GM19238 (cell line): ENCODE results near the gene TNFRSF6B.

Source experiments
- DNase-seq: peaks from one replicate; pipeline ENCODE4 v3.0.0; 2011; ENCODE audit warnings: low spot score; ENCODE audit not compliant: insufficient read length

TNFRSF6B gene

GRCh38 chr20:63685269-63686026 lies 11.0 kb upstream of the TNFRSF6B start:
- no peak for DNase-seq

DNA sequence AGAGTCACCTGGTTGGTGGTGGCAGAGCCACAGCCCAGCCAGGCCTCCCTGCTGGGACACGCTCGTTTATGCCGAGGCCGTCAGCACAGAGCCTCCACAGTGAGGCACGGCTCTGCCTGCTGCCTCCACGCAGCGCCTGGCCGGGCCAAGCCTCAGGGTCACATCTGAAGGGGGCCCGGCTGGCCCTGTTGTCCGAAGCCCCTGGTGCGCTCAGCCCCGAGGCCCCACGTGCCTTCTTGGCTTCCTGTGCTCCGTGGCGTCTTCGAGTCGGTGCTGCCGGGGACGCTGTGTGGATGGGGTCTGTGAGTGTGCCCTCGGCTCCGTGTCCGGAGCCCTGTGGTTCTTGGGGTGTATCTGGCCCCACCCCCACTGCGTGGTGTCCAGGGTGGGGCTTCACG lies 10.4 kb upstream of the TNFRSF6B start:
- no peak for DNase-seq

DNA sequence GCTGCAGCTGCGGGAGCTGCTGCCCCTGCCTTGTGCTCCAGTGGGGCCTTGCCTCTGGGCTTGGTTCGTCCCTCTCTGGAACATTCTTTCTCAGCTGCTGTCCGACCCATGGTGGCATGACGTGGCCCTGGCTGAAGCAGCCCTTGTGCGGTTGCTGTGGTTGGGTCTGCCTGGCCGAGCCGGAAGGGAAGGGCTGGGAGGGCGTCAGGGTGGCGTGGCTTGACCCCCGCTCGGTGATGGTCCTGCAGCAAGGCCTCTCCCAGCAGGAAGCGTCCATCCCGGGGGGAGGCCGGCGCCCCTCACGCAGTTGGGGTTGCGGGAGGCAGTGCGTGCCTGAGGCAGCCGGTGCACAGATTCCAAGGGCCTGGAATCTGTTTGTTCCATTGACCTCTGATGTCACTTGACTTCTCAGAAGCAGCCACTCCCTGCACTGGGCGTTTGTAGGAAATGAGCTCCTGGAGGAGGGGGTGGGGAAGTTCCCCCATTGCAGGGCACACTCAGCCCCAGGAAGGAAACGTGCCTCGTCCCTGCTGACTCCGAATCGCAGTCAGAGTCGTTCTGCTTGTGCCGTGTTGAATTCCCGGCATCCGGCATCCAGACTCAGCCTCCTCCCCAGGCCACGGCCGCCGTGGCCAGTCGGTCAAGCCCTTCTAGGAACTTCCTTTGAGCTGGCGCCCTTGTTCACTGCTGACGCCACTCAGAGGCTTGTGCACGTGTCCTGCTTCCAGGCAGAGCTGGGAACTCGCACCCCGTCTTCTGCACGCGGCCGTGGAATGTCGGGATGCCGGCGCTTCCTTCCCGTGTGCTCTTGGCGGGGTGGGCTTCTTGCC lies 9.7 kb upstream of the TNFRSF6B start:
- no peak for DNase-seq

DNA sequence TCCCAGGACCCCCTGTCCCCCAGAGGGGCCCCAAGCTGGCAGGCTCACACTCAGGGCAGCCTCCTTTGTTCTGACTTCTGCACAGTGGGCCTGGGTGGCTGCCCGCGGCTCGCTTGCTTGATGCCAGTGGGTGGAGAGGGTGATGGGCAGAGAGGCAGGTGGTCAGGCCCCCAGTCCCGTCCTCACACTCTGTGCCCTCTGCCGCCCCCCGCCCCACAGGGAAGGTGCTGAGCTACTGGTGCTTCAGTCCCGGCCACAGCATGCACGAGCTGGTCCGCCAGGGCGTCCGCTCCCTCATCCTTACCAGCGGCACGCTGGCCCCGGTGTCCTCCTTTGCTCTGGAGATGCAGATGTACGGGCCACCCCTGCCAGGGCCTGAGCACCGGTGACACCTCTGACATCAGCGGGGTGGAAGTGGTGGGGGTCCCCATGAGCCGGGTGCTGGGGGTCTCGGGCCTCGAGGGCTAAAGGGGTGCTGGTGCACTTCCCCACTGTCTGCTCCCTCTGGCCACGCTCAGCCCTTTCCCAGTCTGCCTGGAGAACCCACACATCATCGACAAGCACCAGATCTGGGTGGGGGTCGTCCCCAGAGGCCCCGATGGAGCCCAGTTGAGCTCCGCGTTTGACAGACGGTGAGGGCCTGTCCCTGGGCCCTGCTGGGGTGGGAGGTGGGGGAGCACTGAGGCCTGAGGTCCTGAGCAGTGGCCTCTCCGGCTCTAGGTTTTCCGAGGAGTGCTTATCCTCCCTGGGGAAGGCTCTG lies 8.9 kb upstream of the TNFRSF6B start:
- DNase-seq: no peak

GRCh38 chr20:63688228-63689045 lies 8.0 kb upstream of the TNFRSF6B start:
- DNase-seq: no peak

DNA sequence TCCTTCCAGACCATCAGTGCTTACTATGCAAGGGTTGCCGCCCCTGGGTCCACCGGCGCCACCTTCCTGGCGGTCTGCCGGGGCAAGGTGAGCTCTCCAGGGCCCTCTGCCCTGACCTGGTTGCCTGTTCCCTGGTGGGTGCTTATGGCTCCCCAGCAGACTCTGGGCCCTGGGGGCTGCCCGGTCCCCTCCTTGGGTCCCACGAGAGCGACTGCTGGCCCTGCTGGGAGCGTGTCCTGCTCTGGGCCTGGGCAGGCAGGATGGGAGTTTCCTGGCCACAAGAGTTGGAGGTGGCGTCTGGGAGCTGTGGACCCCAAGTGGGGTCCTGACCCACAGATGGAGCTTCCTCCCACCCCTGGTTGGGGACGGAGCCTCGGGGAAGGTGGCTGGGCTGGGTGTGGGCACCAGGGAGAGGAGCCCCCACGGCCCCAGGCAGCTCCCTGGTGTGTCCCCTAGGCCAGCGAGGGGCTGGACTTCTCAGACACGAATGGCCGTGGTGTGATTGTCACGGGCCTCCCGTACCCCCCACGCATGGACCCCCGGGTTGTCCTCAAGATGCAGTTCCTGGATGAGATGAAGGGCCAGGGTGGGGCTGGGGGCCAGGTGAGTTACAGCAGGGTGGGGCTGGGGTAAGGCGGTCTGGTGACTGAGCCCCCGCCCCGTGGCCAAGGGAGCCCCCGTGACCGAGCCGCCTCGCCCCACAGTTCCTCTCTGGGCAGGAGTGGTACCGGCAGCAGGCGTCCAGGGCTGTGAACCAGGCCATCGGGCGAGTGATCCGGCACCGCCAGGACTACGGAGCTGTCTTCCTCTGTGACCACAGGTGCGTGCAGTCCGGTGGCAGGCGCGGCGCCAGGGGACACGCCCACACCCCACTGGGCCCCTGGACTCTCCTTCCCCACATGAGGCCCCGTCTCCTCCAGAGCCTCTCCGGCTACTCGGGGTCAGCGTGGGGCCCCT lies 7.1 kb upstream of the TNFRSF6B start:
- no peak for DNase-seq

DNA sequence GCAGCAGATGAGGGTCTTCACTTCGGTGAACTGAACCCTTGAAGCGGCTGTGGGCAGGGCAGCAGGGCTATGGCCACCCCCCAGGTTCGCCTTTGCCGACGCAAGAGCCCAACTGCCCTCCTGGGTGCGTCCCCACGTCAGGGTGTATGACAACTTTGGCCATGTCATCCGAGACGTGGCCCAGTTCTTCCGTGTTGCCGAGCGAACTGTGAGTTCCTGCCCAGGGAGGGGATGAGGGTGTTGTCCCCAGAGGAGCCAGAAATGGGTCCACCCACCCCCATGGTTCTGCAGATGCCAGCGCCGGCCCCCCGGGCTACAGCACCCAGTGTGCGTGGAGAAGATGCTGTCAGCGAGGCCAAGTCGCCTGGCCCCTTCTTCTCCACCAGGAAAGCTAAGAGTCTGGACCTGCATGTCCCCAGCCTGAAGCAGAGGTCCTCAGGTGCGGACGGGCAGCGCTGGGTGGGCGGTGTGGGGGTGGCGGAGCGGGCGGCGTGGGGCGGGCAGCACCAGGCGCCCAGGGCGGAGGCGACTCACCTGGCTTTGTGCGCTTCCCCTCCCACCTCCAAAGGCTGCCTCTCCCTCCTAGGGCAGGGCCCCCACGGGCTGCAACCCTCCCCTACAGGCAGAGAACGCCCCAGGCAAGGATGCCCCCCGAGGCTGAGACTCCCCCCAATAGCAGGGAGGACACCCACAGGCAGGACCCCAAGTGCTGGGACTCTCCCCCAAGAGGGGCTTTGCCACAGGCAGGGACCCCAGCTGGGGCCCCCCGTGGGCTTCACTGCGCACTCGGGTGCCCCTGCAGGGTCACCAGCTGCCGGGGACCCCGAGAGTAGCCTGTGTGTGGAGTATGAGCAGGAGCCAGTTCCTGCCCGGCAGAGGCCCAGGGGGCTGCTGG lies 6.2 kb upstream of the TNFRSF6B start:
- no peak for DNase-seq

DNA sequence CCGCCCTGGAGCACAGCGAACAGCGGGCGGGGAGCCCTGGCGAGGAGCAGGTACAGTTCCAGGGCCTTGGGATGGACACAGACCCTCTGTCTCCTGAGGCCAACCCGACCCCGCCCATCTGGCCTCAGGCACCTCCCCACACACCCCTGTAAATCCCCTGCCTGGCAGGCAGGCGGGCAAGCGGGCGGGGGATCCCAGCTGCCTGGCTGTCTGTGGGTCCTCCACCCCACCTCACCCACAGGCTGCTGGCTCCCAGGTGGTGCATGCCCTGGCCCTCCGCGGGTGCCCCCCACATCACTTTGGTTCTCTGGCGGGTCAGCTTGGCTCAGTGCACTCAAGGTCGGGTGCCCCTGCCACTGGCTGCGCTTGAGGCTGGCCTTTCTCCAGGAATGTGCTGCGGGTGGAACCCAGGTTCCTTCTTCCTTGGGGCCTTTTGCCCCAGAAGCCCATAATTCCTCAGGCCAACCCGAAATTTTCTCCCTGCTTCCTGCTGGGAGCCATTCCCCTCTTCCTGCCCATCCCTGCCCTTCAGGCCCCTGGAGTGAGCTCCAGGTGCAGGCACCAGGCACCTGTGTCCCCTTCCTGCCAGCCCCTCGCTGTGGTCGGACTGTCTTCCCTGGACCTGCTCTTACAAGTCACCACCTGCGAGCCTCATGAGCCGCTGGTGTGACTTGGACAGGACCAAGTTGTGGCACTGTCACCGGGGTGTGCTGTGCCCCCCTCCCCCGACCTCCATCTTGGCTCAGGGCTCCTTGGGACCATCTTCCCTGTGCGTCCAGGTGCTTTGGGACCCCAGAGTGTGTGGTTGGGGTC lies 5.3 kb upstream of the TNFRSF6B start:
- no peak for DNase-seq

- no peak for DNase-seq
These were observed 4.6 kb upstream of the TNFRSF6B start for GRCh38 chr20:63691711-63692435.

- no peak for DNase-seq
These were observed 3.9 kb upstream of the TNFRSF6B start for GRCh38 chr20:63692436-63693082.

DNA sequence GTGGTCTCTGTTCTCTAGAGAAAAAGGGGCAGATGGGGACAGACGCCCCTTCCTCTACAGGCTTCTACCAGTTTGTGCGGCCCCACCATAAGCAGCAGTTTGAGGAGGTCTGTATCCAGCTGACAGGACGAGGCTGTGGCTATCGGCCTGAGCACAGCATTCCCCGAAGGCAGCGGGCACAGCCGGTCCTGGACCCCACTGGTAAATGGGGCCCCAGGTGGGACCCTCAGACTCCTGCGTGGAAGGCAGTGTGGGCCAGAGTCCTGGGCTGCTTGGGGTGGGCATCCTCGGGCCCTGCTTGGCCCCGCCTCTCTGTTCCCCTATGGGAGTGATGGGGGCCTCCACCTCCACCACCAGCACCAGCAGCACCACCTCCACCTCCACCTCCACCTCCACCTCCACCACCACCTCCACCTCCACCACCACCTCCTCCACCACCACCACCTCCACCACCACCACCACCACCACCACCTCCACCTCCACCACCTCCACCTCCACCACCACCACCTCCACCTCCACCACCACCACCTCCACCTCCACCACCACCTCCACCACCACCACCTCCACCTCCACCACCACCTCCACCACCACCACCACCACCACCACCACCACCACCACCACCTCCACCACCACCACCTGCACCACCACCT lies 3.2 kb upstream of the TNFRSF6B start:
- no peak for DNase-seq

GRCh38 chr20:63693733-63694583 lies 2.5 kb upstream of the TNFRSF6B start:
- no peak for DNase-seq

DNA sequence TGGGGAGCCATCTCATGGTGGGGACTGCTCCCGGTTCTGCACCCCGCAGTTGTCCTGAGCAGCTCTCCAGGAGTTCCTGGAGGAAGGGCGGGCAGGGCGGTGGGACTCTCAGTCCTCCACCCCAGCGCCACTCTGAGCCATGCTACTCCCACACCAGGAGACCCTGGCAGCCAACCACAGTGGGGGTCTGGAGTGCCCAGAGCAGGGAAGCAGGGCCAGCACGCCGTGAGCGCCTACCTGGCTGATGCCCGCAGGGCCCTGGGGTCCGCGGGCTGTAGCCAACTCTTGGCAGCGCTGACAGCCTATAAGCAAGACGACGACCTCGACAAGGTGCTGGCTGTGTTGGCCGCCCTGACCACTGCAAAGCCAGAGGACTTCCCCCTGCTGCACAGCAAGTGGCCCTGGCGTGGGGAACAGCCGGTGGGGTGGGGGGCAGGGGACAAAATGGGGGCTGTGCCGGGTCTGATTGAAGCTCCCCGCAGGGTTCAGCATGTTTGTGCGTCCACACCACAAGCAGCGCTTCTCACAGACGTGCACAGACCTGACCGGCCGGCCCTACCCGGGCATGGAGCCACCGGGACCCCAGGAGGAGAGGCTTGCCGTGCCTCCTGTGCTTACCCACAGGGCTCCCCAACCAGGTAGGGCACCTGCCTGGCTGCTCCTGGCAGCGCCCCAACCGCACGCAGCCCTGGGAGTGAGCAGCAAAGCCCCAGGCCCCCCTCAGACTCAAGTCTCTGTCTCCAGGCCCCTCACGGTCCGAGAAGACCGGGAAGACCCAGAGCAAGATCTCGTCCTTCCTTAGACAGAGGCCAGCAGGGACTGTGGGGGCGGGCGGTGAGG lies 1.6 kb upstream of the TNFRSF6B start:
- no peak for DNase-seq

DNA sequence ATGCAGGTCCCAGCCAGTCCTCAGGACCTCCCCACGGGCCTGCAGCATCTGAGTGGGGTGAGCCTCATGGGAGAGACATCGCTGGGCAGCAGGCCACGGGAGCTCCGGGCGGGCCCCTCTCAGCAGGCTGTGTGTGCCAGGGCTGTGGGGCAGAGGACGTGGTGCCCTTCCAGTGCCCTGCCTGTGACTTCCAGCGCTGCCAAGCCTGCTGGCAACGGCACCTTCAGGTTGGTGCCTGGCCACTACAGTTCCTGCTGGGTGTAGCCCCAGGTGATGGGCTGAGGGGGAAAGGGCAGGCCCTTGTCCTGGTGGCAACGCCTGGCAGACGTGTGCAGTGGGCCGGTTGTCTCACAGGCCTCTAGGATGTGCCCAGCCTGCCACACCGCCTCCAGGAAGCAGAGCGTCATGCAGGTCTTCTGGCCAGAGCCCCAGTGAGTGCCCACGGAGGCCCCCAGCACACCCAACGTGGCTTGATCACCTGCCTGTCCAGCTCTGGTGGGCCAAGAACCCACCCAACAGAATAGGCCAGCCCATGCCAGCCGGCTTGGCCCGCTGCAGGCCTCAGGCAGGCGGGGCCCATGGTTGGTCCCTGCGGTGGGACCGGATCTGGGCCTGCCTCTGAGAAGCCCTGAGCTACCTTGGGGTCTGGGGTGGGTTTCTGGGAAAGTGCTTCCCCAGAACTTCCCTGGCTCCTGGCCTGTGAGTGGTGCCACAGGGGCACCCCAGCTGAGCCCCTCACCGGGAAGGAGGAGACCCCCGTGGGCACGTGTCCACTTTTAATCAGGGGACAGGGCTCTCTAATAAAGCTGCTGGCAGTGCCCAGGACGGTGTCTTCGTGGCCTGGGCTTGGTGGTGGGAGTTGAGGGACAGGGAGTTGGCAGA lies 787 bp upstream of the TNFRSF6B start:
- no peak for DNase-seq
